GM12801 (cell line): ENCODE measurements around the gene KCNAB1.

Experiments used
- CTCF ChIP-seq: IDR thresholded peaks from one replicate; pipeline ENCODE4 v1.5.1; 2011; ENCODE audit warnings: control low read depth; ENCODE audit not compliant: insufficient read length; ENCODE audit errors: extremely low read depth

KCNAB1 gene

GRCh38 chr3:156461889-156462288 is 341.5 kb downstream of the KCNAB1 start:
- TF ChIP-seq CTCF: no peak

GRCh38 chr3:156463123-156463522 is 342.7 kb downstream of the KCNAB1 start:
- TF ChIP-seq CTCF: no peak

GRCh38 chr3:156465194-156465593 is 344.8 kb downstream of the KCNAB1 start:
- TF ChIP-seq CTCF: no peak

- TF ChIP-seq CTCF: no peak
These were observed 349.1 kb downstream of the KCNAB1 start for GRCh38 chr3:156469456-156469855.

- no peak for TF ChIP-seq CTCF
These were observed 351.1 kb downstream of the KCNAB1 start for GRCh38 chr3:156471431-156471830.

GRCh38 chr3:156472150-156472549 is 351.8 kb downstream of the KCNAB1 start:
- no peak for TF ChIP-seq CTCF

- TF ChIP-seq CTCF: no peak
These were observed 352.3 kb downstream of the KCNAB1 start for GRCh38 chr3:156472684-156473083.

- no peak for TF ChIP-seq CTCF
These were observed 353.0 kb downstream of the KCNAB1 start for GRCh38 chr3:156473341-156473740.
